T-helper 2 cell treated with Interferon-gamma antibody and Interleukin-4, amounts not matched to agents 5 μg/mL and 100 μg/mL, for 36 hours (primary cell): Measurements from ENCODE around the gene CNBP.
A peak's percentile ranks its signal among the peaks of the same experiment; 100 is the strongest.
"Not testable (repeated sequence)": the region's sequence is repeated elsewhere in the genome, so short reads cannot be mapped to it uniquely, and the experiment has no call there.

Experiments used
- DNase-seq: peaks from one replicate; pipeline ENCODE4 v3.0.0; 2021; ENCODE audit warnings: low spot score
- H3K27ac Mint-ChIP-seq: one replicate; pipeline ENCODE4 v1.8.0; 2021; ENCODE audit warnings: mild to moderate bottlenecking, mixed read lengths
- H3K27me3 Mint-ChIP-seq: one replicate; pipeline ENCODE4 v1.8.0; 2021; ENCODE audit warnings: low read depth, mixed read lengths
- H3K36me3 Mint-ChIP-seq: one replicate; pipeline ENCODE4 v1.8.0; 2021; ENCODE audit warnings: low read depth, mixed read lengths
- H3K4me1 Mint-ChIP-seq: one replicate; pipeline ENCODE4 v1.8.0; 2021; ENCODE audit warnings: low read depth, mixed read lengths
- H3K4me3 Mint-ChIP-seq: one replicate; pipeline ENCODE4 v1.8.0; 2022; ENCODE audit warnings: mild to moderate bottlenecking, moderate library complexity, mixed read lengths
- H3K9me3 Mint-ChIP-seq: one replicate; pipeline ENCODE4 v1.8.0; 2021; ENCODE audit warnings: mixed read lengths

CNBP gene

DNA sequence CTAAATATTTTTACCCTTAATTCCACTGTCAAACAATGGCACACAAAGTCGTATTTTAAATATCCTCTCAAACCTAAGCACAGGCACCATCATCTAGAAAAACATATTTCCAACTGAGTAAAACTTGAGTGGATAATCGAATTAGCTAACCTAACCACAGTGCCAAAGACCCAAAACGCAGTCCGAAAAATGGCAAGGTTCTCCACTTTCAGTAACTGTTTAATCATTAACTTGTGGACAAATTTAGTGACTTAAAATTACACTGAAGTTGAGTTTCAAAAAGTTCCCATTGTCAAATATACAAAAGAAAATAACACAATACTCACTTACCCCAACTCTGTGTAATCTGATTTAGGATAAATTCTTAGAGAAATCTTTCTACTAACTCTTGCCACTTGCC lies 10.0 kb downstream of the CNBP start:
- no peak for DNase-seq
- Mint-ChIP-seq H3K36me3 (peaks cover 53% of the 10 kb centered on the region), H3K27me3 (no peaks in the 10 kb centered on the region), H3K9me3 (no peaks in the 10 kb centered on the region), H3K27ac (no peak overlapping the region), H3K4me1 (peaks cover 38% of the 10 kb centered on the region), H3K4me3 (peak overlapping the region; percentile 12)

DNA sequence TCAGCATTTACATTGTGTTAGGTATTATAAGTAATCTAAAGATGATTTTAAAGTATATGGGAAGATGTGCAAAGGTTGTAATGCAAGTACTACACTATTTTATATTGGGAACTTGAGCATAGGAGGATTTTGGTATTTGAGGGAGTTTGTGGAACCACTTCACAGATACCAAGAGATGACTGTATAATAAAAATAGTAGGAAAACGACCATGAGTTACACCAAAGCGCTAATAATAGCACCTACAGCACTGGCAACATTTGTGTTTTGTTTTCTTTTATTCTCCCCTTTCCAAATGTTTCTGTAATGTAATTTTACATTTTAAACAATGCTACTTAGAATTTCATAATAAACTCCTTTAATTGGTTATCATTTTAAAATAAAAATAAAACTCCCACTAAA lies 10.5 kb downstream of the CNBP start:
- Mint-ChIP-seq H3K27ac (no peak overlapping the region), H3K36me3 (peaks cover 53% of the 10 kb centered on the region), H3K4me1 (peaks cover 36% of the 10 kb centered on the region), H3K27me3 (no peaks in the 10 kb centered on the region), H3K9me3 (no peaks in the 10 kb centered on the region), H3K4me3 (no peak overlapping the region)
- no peak for DNase-seq

GRCh38 chr3:129166579-129167332 lies 16.9 kb downstream of the CNBP start:
- no peak overlapping the region for H3K27ac Mint-ChIP-seq
- peaks cover 48% of the 10 kb centered on the region for H3K36me3 Mint-ChIP-seq
- H3K9me3 Mint-ChIP-seq = no peaks in the 10 kb centered on the region
- H3K4me1 Mint-ChIP-seq = peaks cover 26% of the 10 kb centered on the region
- H3K4me3 Mint-ChIP-seq = no peak overlapping the region
- H3K27me3 Mint-ChIP-seq = no peaks in the 10 kb centered on the region
- DNase-seq = no peak

GRCh38 chr3:129165594-129165993 lies 18.1 kb downstream of the CNBP start:
- not testable (repeated sequence) for H3K9me3 Mint-ChIP-seq, DNase-seq, H3K27ac Mint-ChIP-seq, H3K27me3 Mint-ChIP-seq, H3K4me3 Mint-ChIP-seq
- Mint-ChIP-seq H3K36me3 (peaks cover 41% of the 10 kb centered on the region), H3K4me1 (peaks cover 23% of the 10 kb centered on the region)

- no peak overlapping the region for H3K4me3 Mint-ChIP-seq
- peaks cover 24% of the 10 kb centered on the region for H3K4me1 Mint-ChIP-seq
- no peak for DNase-seq
- H3K27ac Mint-ChIP-seq = no peak overlapping the region
- peaks cover 33% of the 10 kb centered on the region for H3K36me3 Mint-ChIP-seq
- no peaks in the 10 kb centered on the region for H3K9me3 Mint-ChIP-seq
- H3K27me3 Mint-ChIP-seq = no peaks in the 10 kb centered on the region
Measured at GRCh38 chr3:129164500-129164899, 19.2 kb downstream of the CNBP start.

- Mint-ChIP-seq H3K27ac (peak overlapping the region; percentile 99), H3K4me3 (peak overlapping the region; percentile 98), H3K36me3 (peaks cover 41% of the 10 kb centered on the region), H3K4me1 (peaks cover 33% of the 10 kb centered on the region), H3K9me3 (no peaks in the 10 kb centered on the region), H3K27me3 (no peaks in the 10 kb centered on the region)
- peak; percentile 10 for DNase-seq
Measured at GRCh38 chr3:129162729-129163579, 20.7 kb downstream of the CNBP start.

- Mint-ChIP-seq H3K4me1 (peaks cover 33% of the 10 kb centered on the region), H3K36me3 (peaks cover 31% of the 10 kb centered on the region), H3K4me3 (peak overlapping the region; percentile 98), H3K27me3 (no peaks in the 10 kb centered on the region), H3K9me3 (no peaks in the 10 kb centered on the region), H3K27ac (peak overlapping the region; percentile 99)
- peak; percentile 13 for DNase-seq
Measured at GRCh38 chr3:129161860-129162271, 21.8 kb downstream of the CNBP start.

DNA sequence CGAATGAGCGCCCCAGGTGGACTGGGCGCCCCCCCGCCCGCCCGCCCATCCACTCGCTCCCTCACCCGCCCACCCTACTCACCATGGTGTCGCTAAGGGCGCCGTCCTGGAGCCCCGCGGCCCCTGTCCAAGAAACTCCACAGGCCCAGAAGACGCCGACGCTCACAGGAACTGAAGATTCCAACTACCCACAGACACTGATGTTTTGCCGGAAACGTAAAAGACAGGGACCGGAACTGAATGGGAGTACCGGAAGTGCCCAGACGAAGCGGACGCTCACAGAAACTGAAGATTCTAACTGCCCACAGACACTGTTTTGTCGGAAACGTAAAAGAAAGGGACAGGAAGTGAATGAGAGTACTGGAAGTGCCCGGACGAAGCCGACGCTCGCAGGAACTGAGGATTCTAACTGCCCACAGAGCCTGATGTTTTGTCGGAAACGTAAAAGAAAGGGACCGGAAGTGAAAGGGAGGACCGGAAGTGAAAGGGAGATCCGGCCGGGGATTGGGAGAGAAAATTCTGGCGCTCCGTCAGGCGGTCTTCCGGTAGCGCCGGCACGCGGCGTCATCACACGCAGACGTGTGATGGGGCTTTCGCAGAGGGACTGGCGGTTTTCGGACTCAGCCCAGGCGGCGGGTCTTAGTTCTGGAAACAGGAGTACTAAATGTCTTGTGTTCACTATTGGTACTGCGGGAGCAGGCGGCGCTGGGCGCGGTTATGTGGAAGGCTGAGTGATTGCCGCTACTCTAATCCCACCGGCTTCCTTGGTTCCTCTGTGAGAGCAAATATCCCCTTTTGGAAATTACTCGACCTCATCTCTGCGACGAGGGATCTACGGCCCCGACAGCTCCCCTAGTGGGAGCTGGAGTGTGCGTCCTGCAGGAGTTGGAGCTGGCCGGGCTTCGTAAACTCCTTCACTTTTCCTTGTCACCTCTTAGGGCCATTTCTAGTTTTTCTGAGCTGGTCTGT lies 22.5 kb downstream of the CNBP start, which contains the start of gene ISY1:
Gene ISY1, minus strand, starts transcription at position 173 of the 969 bp plus-strand sequence. Its CDS starts 88 bp downstream, at position 85.
- peak within 1 kb of the TSS; percentile 99 for H3K27ac Mint-ChIP-seq
- no peaks in the 10 kb centered on the region for H3K9me3 Mint-ChIP-seq
- H3K27me3 Mint-ChIP-seq = no peaks in the 10 kb centered on the region
- peaks cover 27% of the 10 kb centered on the region for H3K36me3 Mint-ChIP-seq
- peak; percentile 92 for DNase-seq
- peaks cover 30% of the 10 kb centered on the region for H3K4me1 Mint-ChIP-seq
- peak within 1 kb of the TSS; percentile 98 for H3K4me3 Mint-ChIP-seq

GRCh38 chr3:129144786-129145185 lies 38.9 kb downstream of the CNBP start:
- Mint-ChIP-seq H3K4me3 (no peak overlapping the region), H3K36me3 (peaks cover 25% of the 10 kb centered on the region), H3K27me3 (no peaks in the 10 kb centered on the region), H3K27ac (no peak overlapping the region), H3K4me1 (no peaks in the 10 kb centered on the region), H3K9me3 (no peaks in the 10 kb centered on the region)
- no peak for DNase-seq

DNA sequence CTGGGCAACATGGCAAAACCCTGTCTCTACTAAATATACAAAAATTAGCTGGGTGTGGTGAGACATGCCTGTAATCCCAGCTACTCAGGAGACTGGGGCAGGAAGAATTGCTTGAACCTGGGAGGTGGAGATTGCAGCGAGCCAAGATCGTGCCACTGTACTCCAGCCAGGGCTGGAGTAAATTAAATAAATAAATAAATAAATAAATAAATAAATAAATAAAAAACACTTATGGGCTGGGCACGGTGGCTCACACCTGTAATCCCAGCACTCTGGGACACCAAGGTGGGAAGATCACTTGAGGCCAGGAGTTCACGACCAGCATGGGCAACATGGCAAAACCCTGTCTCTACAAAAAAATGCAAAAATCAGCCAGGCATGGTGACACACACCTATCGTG lies 42.7 kb downstream of the CNBP start:
- H3K27ac Mint-ChIP-seq, H3K9me3 Mint-ChIP-seq, H3K4me1 Mint-ChIP-seq, H3K4me3 Mint-ChIP-seq, DNase-seq, H3K27me3 Mint-ChIP-seq: not testable (repeated sequence)
- H3K36me3 Mint-ChIP-seq = peaks cover 30% of the 10 kb centered on the region

DNA sequence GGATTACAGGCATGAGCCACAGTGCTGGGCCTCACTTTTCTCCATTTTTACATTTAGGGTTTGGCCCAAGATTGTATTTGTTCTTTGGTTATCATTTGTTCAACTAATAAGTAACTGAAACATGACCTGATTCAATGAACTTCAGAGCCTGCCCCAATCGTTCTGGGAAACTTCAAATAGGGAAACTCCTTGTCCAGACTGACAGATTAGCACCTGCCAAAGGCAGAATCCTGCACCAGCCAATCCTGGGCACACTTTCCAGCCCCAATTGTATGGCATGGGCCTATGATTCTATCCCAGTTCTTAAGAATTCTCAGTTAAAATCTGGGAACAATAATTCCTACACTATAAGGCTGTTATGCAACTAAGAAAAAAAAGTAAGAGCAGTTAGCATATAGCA lies 43.8 kb downstream of the CNBP start:
- H3K36me3 Mint-ChIP-seq = peaks cover 24% of the 10 kb centered on the region
- no peaks in the 10 kb centered on the region for H3K4me1 Mint-ChIP-seq
- DNase-seq = no peak
- no peaks in the 10 kb centered on the region for H3K27me3 Mint-ChIP-seq
- H3K4me3 Mint-ChIP-seq = no peak overlapping the region
- no peak overlapping the region for H3K27ac Mint-ChIP-seq
- no peaks in the 10 kb centered on the region for H3K9me3 Mint-ChIP-seq

DNA sequence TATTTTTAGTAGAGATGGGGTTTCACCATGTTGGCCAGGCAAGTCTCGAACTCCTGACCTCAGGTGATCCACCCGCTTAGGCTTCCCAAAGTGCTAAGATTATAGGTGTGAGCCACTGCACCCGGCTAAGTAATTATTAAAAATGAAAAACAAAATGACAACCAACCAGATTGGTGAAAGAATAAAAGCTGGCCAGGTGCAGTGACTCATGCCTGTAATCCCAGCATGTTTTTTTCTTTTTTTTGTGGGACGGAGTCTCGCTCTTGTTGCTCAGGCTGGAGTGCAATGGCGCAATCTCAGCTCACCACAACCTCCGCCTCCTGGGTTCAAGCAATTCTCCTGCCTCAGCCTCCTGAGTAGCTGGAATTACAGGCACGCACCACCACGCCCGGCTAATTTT lies 47.4 kb downstream of the CNBP start:
- H3K36me3 Mint-ChIP-seq = peaks cover 42% of the 10 kb centered on the region

DNA sequence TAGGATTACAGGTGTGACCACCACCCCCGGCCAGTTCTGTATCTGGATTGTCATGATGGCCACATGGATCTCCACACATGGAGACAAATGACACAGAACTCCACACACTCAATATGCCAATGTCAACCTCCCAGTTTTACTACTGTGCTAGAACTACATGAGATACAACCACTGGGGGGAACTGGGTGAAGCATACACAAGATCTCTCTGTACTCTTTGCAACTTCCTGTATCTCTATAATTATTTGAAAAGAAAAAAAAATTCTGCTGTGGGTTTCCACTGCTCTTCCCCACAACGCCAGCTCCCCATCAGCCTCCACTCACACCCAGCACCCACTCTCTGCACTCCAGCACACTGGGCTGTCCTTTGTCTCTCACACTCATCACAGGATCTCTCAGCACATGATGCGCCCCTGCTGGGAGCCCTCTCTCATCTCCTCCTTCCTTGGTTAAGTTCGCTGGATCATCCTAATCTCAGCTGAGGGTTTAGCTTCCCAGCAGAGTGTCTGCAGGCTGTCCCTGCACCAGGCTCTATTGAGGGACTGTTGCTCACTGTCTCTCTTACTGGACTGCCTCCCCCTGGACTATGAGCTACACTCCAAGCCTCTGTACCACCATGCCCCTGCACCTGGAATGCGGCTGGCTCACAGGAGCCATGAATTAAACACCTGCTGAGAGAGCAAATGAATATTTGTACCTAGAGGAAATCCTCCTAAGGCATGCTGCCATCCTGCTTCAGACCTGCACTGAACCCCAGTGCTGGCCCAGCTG lies 51.4 kb downstream of the CNBP start:
- H3K4me3 Mint-ChIP-seq = no peak overlapping the region
- no peak for DNase-seq
- no peaks in the 10 kb centered on the region for H3K27me3 Mint-ChIP-seq
- no peaks in the 10 kb centered on the region for H3K9me3 Mint-ChIP-seq
- H3K4me1 Mint-ChIP-seq = peaks cover 2% of the 10 kb centered on the region
- H3K27ac Mint-ChIP-seq = no peak overlapping the region
- H3K36me3 Mint-ChIP-seq = peaks cover 46% of the 10 kb centered on the region

More for the DNA sequence above, 47.4 kb downstream of the CNBP start:
- H3K27me3 Mint-ChIP-seq, H3K9me3 Mint-ChIP-seq, H3K27ac Mint-ChIP-seq, DNase-seq, H3K4me3 Mint-ChIP-seq, H3K4me1 Mint-ChIP-seq: not testable (repeated sequence)
